Neural progenitor cell (in vitro differentiated cells): ENCODE data around the gene MAML3.

Experiments
- EZH2 ChIP-seq: fragments of 200-600 bp; sonication (generic); IDR thresholded peaks from 2 replicates; pipeline ENCODE4 v1.6.1; 2017; ENCODE audit warnings: antibody characterized with exemption, mild to moderate bottlenecking, moderate library complexity
- TF ChIP-seq, protein P1 (sequence below): fragments of 200-600 bp; sonication (generic); IDR thresholded peaks from 2 replicates; pipeline ENCODE4 v1.5.1; 2017; ENCODE audit warnings: antibody characterized with exemption, mild to moderate bottlenecking

DNA sequence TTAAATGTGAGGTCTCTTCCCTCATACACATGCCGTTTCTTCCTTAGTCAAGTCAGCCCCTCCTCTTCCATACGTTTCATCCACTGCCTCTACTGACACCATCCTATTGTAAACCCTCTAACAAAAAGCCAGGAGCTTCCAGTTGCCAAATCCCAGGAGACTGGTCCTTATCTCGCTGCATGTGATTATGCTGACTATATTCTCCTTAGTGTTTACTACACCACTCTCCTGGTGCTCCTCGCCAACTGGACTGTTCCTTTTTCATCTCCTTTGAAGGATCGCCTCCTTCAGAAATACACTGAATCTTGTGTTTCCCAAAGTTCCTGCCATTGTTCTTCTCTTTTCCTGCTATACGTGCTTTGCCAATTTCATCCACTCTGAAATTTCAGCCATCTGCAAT, 27.7 kb downstream of the MAML3 start:
- TF ChIP-seq EZH2 = no peak
- TF ChIP-seq, protein P1, sequence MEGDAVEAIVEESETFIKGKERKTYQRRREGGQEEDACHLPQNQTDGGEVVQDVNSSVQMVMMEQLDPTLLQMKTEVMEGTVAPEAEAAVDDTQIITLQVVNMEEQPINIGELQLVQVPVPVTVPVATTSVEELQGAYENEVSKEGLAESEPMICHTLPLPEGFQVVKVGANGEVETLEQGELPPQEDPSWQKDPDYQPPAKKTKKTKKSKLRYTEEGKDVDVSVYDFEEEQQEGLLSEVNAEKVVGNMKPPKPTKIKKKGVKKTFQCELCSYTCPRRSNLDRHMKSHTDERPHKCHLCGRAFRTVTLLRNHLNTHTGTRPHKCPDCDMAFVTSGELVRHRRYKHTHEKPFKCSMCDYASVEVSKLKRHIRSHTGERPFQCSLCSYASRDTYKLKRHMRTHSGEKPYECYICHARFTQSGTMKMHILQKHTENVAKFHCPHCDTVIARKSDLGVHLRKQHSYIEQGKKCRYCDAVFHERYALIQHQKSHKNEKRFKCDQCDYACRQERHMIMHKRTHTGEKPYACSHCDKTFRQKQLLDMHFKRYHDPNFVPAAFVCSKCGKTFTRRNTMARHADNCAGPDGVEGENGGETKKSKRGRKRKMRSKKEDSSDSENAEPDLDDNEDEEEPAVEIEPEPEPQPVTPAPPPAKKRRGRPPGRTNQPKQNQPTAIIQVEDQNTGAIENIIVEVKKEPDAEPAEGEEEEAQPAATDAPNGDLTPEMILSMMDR = no peak
